Calu3 (cell line): ENCODE data around the gene FAM131A. TPM values are rescaled to one million over a fixed set of nuclear protein-coding genes. Genes with fewer than 3 reads are reported as not detected.

Experiments
- BruUV-seq: library from RNA; stranded (reverse); fragments of 400-500 nt; replicated peaks from 2 replicates; lab custom pipeline; 2021; lab: Mats Ljungman, UMichigan
- CTCF ChIA-PET: fragments of 300-600 bp; sonication (Branson Sonifier 250); formaldehyde crosslinking; loops from one replicate; lab custom pipeline; 2022; ENCODE audit warnings: antibody characterized with exemption; lab: Charles Lee
- DNase-seq: peaks from one replicate; pipeline ENCODE4 v3.0.0; 2022
- H3K27ac Mint-ChIP-seq: one replicate; pipeline ENCODE4 v1.8.0; 2022; ENCODE audit warnings: mixed read lengths; ENCODE audit not compliant: unreplicated experiment
- H3K27me3 Mint-ChIP-seq: one replicate; pipeline ENCODE4 v1.8.0; 2022; ENCODE audit warnings: mixed read lengths; ENCODE audit not compliant: unreplicated experiment
- H3K36me3 Mint-ChIP-seq: one replicate; pipeline ENCODE4 v1.8.0; 2022; ENCODE audit warnings: mild to moderate bottlenecking, moderate library complexity, mixed read lengths; ENCODE audit not compliant: insufficient read depth, unreplicated experiment
- H3K4me1 Mint-ChIP-seq: one replicate; pipeline ENCODE4 v1.8.0; 2022; ENCODE audit warnings: mild to moderate bottlenecking, low read depth, mixed read lengths; ENCODE audit not compliant: unreplicated experiment
- H3K4me3 Mint-ChIP-seq: one replicate; pipeline ENCODE4 v1.8.0; 2022; ENCODE audit warnings: mild to moderate bottlenecking, low read depth, moderate library complexity, mixed read lengths; ENCODE audit not compliant: unreplicated experiment
- H3K9me3 Mint-ChIP-seq: one replicate; pipeline ENCODE4 v1.8.0; 2022; ENCODE audit warnings: low read depth, mixed read lengths; ENCODE audit not compliant: unreplicated experiment
- CTCF ChIP-seq: fragments of 200-600 bp; IDR thresholded peaks from one replicate; pipeline ENCODE4 v1.8.0; 2022; ENCODE audit warnings: antibody characterized with exemption; ENCODE audit not compliant: unreplicated experiment
- intact Hi-C: fragments of 100-400 bp; cut with micrococcal nuclease; formaldehyde crosslinking; loops from one replicate; pipeline ENCODE4 v1.10.0; 2022; ENCODE audit not compliant: unreplicated experiment
- total RNA-seq: library from RNA; stranded (reverse); gene quantifications from 2 replicates; pipeline ENCODE4 v1.2.3, GENCODE V29; 2022

The FAM131A gene
- total RNA-seq, 1 experiment from 2014 or later = 24.4 TPM

GRCh38 chr3:184299488-184300377 is 37.7 kb upstream of the FAM131A start:
- CTCF ChIA-PET = interaction anchor here (0.5 to 1.0 kb wide), 4 partner anchors 12 to 602 kb away, joined by 3 to 4 read pairs (median 3); partner anchors contain the start of gene YEATS2
- Mint-ChIP-seq H3K4me3 (peak overlapping the region; percentile 97), H3K4me1 (peaks cover 16% of the 10 kb centered on the region), H3K27me3 (peaks cover 26% of the 10 kb centered on the region), H3K27ac (peak overlapping the region; percentile 91), H3K9me3 (no peaks in the 10 kb centered on the region), H3K36me3 (peaks cover 66% of the 10 kb centered on the region)
- TSS peak; percentile 62 for BruUV-seq
- DNase-seq = no peak
- intact Hi-C loops = no loop called here
- TF ChIP-seq CTCF = no peak

GRCh38 chr3:184300378-184300720 is 37.1 kb upstream of the FAM131A start:
- CTCF ChIA-PET = interaction anchor here (0.6 to 1.0 kb wide), 2 partner anchors 12 to 603 kb away, joined by 3 to 4 read pairs; partner anchors contain the start of gene YEATS2
- H3K36me3 Mint-ChIP-seq = peaks cover 72% of the 10 kb centered on the region
- no peaks in the 10 kb centered on the region for H3K9me3 Mint-ChIP-seq
- H3K4me1 Mint-ChIP-seq = peaks cover 16% of the 10 kb centered on the region
- BruUV-seq = no TSS peak
- no peak for DNase-seq
- TF ChIP-seq CTCF = no peak
- peak overlapping the region; percentile 97 for H3K4me3 Mint-ChIP-seq
- peaks cover 20% of the 10 kb centered on the region for H3K27me3 Mint-ChIP-seq
- no peak overlapping the region for H3K27ac Mint-ChIP-seq
- intact Hi-C loops = no loop called here

GRCh38 chr3:184305577-184305976 is 31.8 kb upstream of the FAM131A start:
- no peak for DNase-seq
- intact Hi-C loops = no loop called here
- CTCF ChIA-PET = interaction anchor here (0.6 to 1.4 kb wide), 4 partner anchors 30 to 78 kb away, joined by 3 to 11 read pairs (median 5); no protein-coding TSS in a partner anchor
- peak; percentile 38 for TF ChIP-seq CTCF
- H3K36me3 Mint-ChIP-seq = peaks cover 88% of the 10 kb centered on the region
- no peak overlapping the region for H3K27ac Mint-ChIP-seq
- no peak overlapping the region for H3K4me3 Mint-ChIP-seq
- peaks cover 6% of the 10 kb centered on the region for H3K4me1 Mint-ChIP-seq
- no peaks in the 10 kb centered on the region for H3K27me3 Mint-ChIP-seq
- no peaks in the 10 kb centered on the region for H3K9me3 Mint-ChIP-seq
- BruUV-seq = no TSS peak

- Mint-ChIP-seq H3K27me3 (no peaks in the 10 kb centered on the region), H3K36me3 (peaks cover 79% of the 10 kb centered on the region), H3K9me3 (no peaks in the 10 kb centered on the region), H3K27ac (no peak overlapping the region), H3K4me1 (no peaks in the 10 kb centered on the region), H3K4me3 (no peak overlapping the region)
- CTCF ChIA-PET = interaction anchor here (1.4 kb wide), 1 partner anchor 78 kb away, joined by 4 read pairs; no protein-coding TSS in a partner anchor
- BruUV-seq = no TSS peak
- no peak for TF ChIP-seq CTCF
- intact Hi-C loops = no loop called here
- DNase-seq = no peak
Observed at GRCh38 chr3:184306341-184306972, 30.9 kb upstream of the FAM131A start.
